K562 (cell line): ENCODE data around the gene TMEM168. TPM values are rescaled to one million over a fixed set of nuclear protein-coding genes. Genes with fewer than 3 reads are reported as not detected.

Experiments
- ATAC-seq: fragments of 200-7000 bp; cut with Tn5 transposase; 3 replicates; pipeline ENCODE4 v1.9.1; 2020; ENCODE audit warnings: moderate library complexity
- BruUV-seq: library from RNA; stranded (reverse); fragments of 400-500 nt; replicated peaks from 2 replicates; lab custom pipeline; 2021; lab: Mats Ljungman, UMichigan
- CTCF ChIA-PET: fragments of 300-600 bp; formaldehyde crosslinking; extraction: SDS; loops from one replicate; lab custom pipeline; 2021; ENCODE audit warnings: low intra/inter-chr PET ratio; lab: Yijun Ruan, JAX
- POLR2A ChIA-PET: fragments of 300-600, 350-650 bp; sonication (Branson Sonifier 250); formaldehyde crosslinking; extraction: SDS; loops from one replicate; lab custom pipeline; 2021; ENCODE audit warnings: antibody characterized with exemption, inconsistent platforms; lab: Yijun Ruan, JAX
- DNase-seq, 4 experiments: peaks; one replicate each; pipeline versions ENCODE4 v3.0.0 to v3.0.0-alpha.2; 2011 to 2018; ENCODE audit warnings: low spot score in 3 of 4, mixed read lengths in 3 of 4; ENCODE audit errors: extremely low read depth in 1 of 4
- FAIRE-seq: peaks from 2 replicates; lab custom pipeline; 2011; peaks lifted over from hg19 to GRCh38; lab: Jason Lieb, UNC
- H2AFZ ChIP-seq: 2 replicates; pipeline ENCODE4 v1.6.0; 2011; ENCODE audit warnings: low read depth, low read length, control low read depth, inconsistent platforms
- H3K27ac ChIP-seq: fragments of 200-600 bp; 3 replicates; pipeline ENCODE4 v1.8.0; 2011; ENCODE audit warnings: low read depth, mild to moderate bottlenecking, control low read depth, inconsistent platforms, low read length, moderate library complexity, mixed read lengths; ENCODE audit errors: extremely low read depth
- H3K27me3 ChIP-seq, 2 experiments: fragments of 300-600 bp in 1 of 2; 2 replicates in 1 of 2; 3 replicates in 1 of 2; pipeline versions ENCODE4 v1.6.0 to v1.8.0; 2011; ENCODE audit warnings: inconsistent platforms in 2 of 2, low read length in 2 of 2, mild to moderate bottlenecking in 1 of 2, mixed read lengths in 1 of 2, moderate library complexity in 1 of 2; ENCODE audit not compliant: control insufficient read depth in 2 of 2, insufficient read depth in 2 of 2
- H3K36me3 ChIP-seq: fragments of 300-600 bp; 3 replicates; pipeline ENCODE4 v1.8.0; 2011; ENCODE audit warnings: mild to moderate bottlenecking, low read length, inconsistent platforms; ENCODE audit not compliant: control insufficient read depth, insufficient read depth
- H3K4me1 ChIP-seq, 2 experiments: fragments of 200-600 bp in 1 of 2; replicated peaks in 1 of 2; 2 replicates in 1 of 2; 3 replicates in 1 of 2; pipeline versions ENCODE4 v1.5.1 to v1.8.0; 2011; ENCODE audit warnings: inconsistent platforms in 2 of 2, low read length in 2 of 2, mild to moderate bottlenecking in 1 of 2, mixed read lengths in 1 of 2, moderate library complexity in 1 of 2; ENCODE audit not compliant: control insufficient read depth in 2 of 2, insufficient read depth in 2 of 2
- H3K4me2 ChIP-seq: 2 replicates; pipeline ENCODE4 v1.6.1; 2011; ENCODE audit warnings: low read length, control low read depth, inconsistent platforms, mixed read lengths; ENCODE audit not compliant: insufficient read depth
- H3K4me3 ChIP-seq: fragments of 200-600 bp; sonication (generic), shearing (Covaris generic); 2 replicates; pipeline ENCODE4 v1.5.1; 2016; ENCODE audit warnings: control low read depth, inconsistent platforms
- H3K79me2 ChIP-seq: fragments of 200-600 bp; 3 replicates; pipeline ENCODE4 v1.8.0; 2011; ENCODE audit warnings: low read length, inconsistent platforms; ENCODE audit not compliant: control insufficient read depth, insufficient read depth
- H3K9ac ChIP-seq, 2 experiments: 2 replicates each; pipeline versions ENCODE4 v1.6.0 to v1.6.1; 2011; ENCODE audit warnings: low read depth in 2 of 2, low read length in 2 of 2, control low read depth in 1 of 2, inconsistent platforms in 1 of 2, mild to moderate bottlenecking in 1 of 2, mixed read lengths in 1 of 2; ENCODE audit not compliant: insufficient read depth in 1 of 2
- H3K9me1 ChIP-seq: one replicate; pipeline ENCODE4 v1.6.0; 2011; ENCODE audit warnings: inconsistent platforms, mild to moderate bottlenecking, low read length, moderate library complexity; ENCODE audit not compliant: control insufficient read depth, insufficient read depth
- H3K9me3 ChIP-seq: replicated peaks from 2 replicates; pipeline ENCODE4 v1.5.1; 2011; ENCODE audit warnings: low read depth, low read length, inconsistent platforms; ENCODE audit not compliant: control insufficient read depth, insufficient read depth
- H4K20me1 ChIP-seq: replicated peaks from 2 replicates; pipeline ENCODE4 v1.6.1; 2011; ENCODE audit warnings: low read length, inconsistent platforms, mixed read lengths; ENCODE audit not compliant: control insufficient read depth, insufficient read depth
- BCL6 ChIP-seq: fragments of 250-450 bp; sonication (Bioruptor Pico); IDR thresholded peaks from 2 replicates; pipeline ENCODE4 v1.4.0; 2020
- COPS2 ChIP-seq: fragments of 450-650 bp; conservative IDR thresholded peaks from 2 replicates; pipeline ENCODE4 v1.6.1; 2016; ENCODE audit warnings: mild to moderate bottlenecking, moderate library complexity
- FOXJ2 ChIP-seq: fragments of 200-800 bp; sonication (Bioruptor generic); IDR thresholded peaks from 2 replicates; pipeline ENCODE4 v1.6.1; 2016; ENCODE audit warnings: missing genetic modification characterization, missing compliant biosample characterization
- HNRNPK ChIP-seq: fragments of 200-400 bp; formaldehyde crosslinking; IDR thresholded peaks from one replicate; pipeline ENCODE4 v1.6.1; 2018; ENCODE audit warnings: mild to moderate bottlenecking, low read depth, low read length; ENCODE audit not compliant: poor library complexity, severe bottlenecking
- MCM3 ChIP-seq: fragments of 450-650 bp; IDR thresholded peaks from 2 replicates; pipeline ENCODE4 v1.6.1; 2016
- MEF2A ChIP-seq: IDR thresholded peaks from 2 replicates; pipeline ENCODE4 v1.6.1; 2011; ENCODE audit warnings: low read depth, mild to moderate bottlenecking, low read length, moderate library complexity; ENCODE audit not compliant: control insufficient read depth
- MITF ChIP-seq: IDR thresholded peaks from 2 replicates; pipeline ENCODE4 v1.6.1; 2014; ENCODE audit warnings: antibody characterized with exemption
- MLLT1 ChIP-seq, 2 experiments: fragments of 450-650 bp; IDR thresholded peaks; 2 replicates each; pipeline ENCODE4 v1.6.1; 2016
- NR3C1 ChIP-seq: sonication (generic); formaldehyde crosslinking; IDR thresholded peaks from 2 replicates; pipeline ENCODE4 v1.8.1; 2022; ENCODE audit warnings: missing genetic modification reagents
- RBM39 ChIP-seq: fragments of 200-400 bp; formaldehyde crosslinking; optimal IDR thresholded peaks from 2 replicates; pipeline ENCODE3; 2018; ENCODE audit warnings: low read depth, low read length
- SFPQ ChIP-seq: fragments of 200-400 bp; formaldehyde crosslinking; IDR thresholded peaks from 2 replicates; pipeline ENCODE4 v1.6.1; 2017; ENCODE audit warnings: mild to moderate bottlenecking, low read depth, low read length, moderate library complexity
- TFAM ChIP-seq: fragments of 250-450 bp; sonication (Bioruptor Pico); conservative IDR thresholded peaks from 2 replicates; pipeline ENCODE4 v1.5.0; 2021; ENCODE audit warnings: mild to moderate bottlenecking, moderate library complexity
- ZNF311 ChIP-seq: fragments of 250-450 bp; sonication (Bioruptor Pico); IDR thresholded peaks from 2 replicates; pipeline ENCODE4 v1.4.0; 2020; ENCODE audit warnings: mild to moderate bottlenecking, moderate library complexity
- ZNF655 ChIP-seq: fragments of 250-450 bp; sonication (Bioruptor Pico); IDR thresholded peaks from 2 replicates; pipeline ENCODE4 v1.5.0; 2021
- ZZZ3 ChIP-seq: fragments of 450-650 bp; IDR thresholded peaks from 2 replicates; pipeline ENCODE4 v1.6.1; 2016; ENCODE audit warnings: antibody characterized with exemption, mild to moderate bottlenecking, moderate library complexity
- in situ Hi-C: fragments of 300-500 bp; cut with MboI; formaldehyde crosslinking; loops from 4 replicates; pipeline ENCODE4 v1.15.0; 2018; ENCODE audit warnings: inconsistent platforms, mixed read lengths
- intact Hi-C: fragments of 100-400 bp; cut with micrococcal nuclease; formaldehyde crosslinking; loops from 2 replicates; pipeline ENCODE4 v1.14.2; 2022
- polyA plus RNA-seq, 8 experiments: library from polyadenylated mRNA; depleted of rRNA in 4 of 8; stranded (reverse) in 5 of 8; unstranded in 3 of 8; fragments of >200 nt; fragmentation: Nextera tagmentation in 2 of 8; fragmentation: Illumina TruSeq in 1 of 8; extraction: Ambion mirVana in 2 of 8; extraction: Trizol in 1 of 8; gene quantifications; 2 replicates each; pipeline versions ENCODE4 v1.2.1 to v1.2.3, GENCODE V29; 2011 to 2014; ENCODE audit warnings: inconsistent platforms in 1 of 8, missing spikeins in 1 of 8
- total RNA-seq, 7 experiments: library from RNA; depleted of rRNA in 6 of 7; stranded (reverse); fragments of >200 nt in 6 of 7; fragmentation: Illumina TruSeq in 2 of 7; extraction: Trizol in 2 of 7; gene quantifications; 2 replicates each; pipeline versions ENCODE4 v1.2.1 to v1.2.3, GENCODE V29; 2011 to 2021; ENCODE audit warnings: low replicate concordance in 1 of 7

Gene TMEM168
- total and polyA plus RNA-seq, 9 of the 15 experiments (the other 6 are each of a cell fraction or from before 2014, with no cell fraction given): 19.7 to 50.7 (median 25.4) TPM

GRCh38 chr7:112781558-112781957 is 8.6 kb downstream of the TMEM168 start (continued):
- TF ChIP-seq MEF2A (no peak), TFAM (no peak), COPS2 (no peak), ZNF311 (CRISPR knock-in tag) (no peak), RBM39 (no peak)

- no TSS peak for BruUV-seq
- Histone ChIP-seq H3K9me3 (no peaks in the 10 kb centered on the region), H2AFZ (no peak overlapping the region), H3K4me2 (no peak overlapping the region), H3K4me1 (no peaks in the 10 kb centered on the region), H4K20me1 (no peaks in the 10 kb centered on the region), H3K36me3 (peaks cover 37% of the 10 kb centered on the region; the same call in 1 of the 3 replicates), H3K27ac (no peak overlapping the region), H3K27me3 (no peaks in the 10 kb centered on the region), H3K79me2 (peaks cover 15% of the 10 kb centered on the region; the same call in 2 of the 3 replicates), H3K4me3 (no peak overlapping the region), H3K9ac (no peak overlapping the region), H3K9me1 (no peaks in the 10 kb centered on the region)
- ChIA-PET CTCF (no interaction called here), POLR2A (no interaction called here)
- ATAC-seq (no peak), FAIRE-seq (no peak), DNase-seq (no peak)
- intact Hi-C loops (loop anchor here (10.0 kb wide), 1 partner anchor 334 kb away; the partner anchor contains the start of gene SMIM30), in situ Hi-C loops (no loop called here)
- TF ChIP-seq ZNF655: no peak
- no peak for TF ChIP-seq BCL6 (CRISPR knock-in tag)
- TF ChIP-seq ZZZ3: no peak
- no peak for TF ChIP-seq SFPQ
- TF ChIP-seq MLLT1 (IDR thresholded peaks at IDR 0.05): no peak
- TF ChIP-seq NR3C1: no peak
- no peak for TF ChIP-seq MITF
- no peak for TF ChIP-seq HNRNPK
- no peak for TF ChIP-seq FOXJ2
- TF ChIP-seq MCM3: no peak
Measured at GRCh38 chr7:112781110-112781509, 9.1 kb downstream of the TMEM168 start.
